Measurements from ENCODE around the gene TBC1D23. TPM values are rescaled to one million over a fixed set of nuclear protein-coding genes. Genes with fewer than 3 reads are reported as not detected.

Gene TBC1D23
- polyA plus RNA-seq, 1 donor (not counting 4 experiments of a cell fraction or from before 2014, with no cell fraction given) = 42.4 TPM

GRCh38 chr3:100311011-100311410 is 50.2 kb downstream of the TBC1D23 start:
- Histone ChIP-seq H3K36me3 (ENCODE audit: control insufficient read depth in 2 of 2, extremely low read depth in 1 of 2, insufficient read depth in 2 of 2, low read length in 2 of 2) (peaks cover 2 to 3% of the 10 kb centered on the region in 2 experiments), H3K4me2 (ENCODE audit: control insufficient read depth, extremely low read depth, insufficient read depth, low read depth, low read length) (no peak overlapping the region), H3K4me1 (ENCODE audit: control insufficient read depth, extremely low read depth, insufficient read depth, low read length) (no peaks in the 10 kb centered on the region), H3K9me1 (ENCODE audit: control insufficient read depth, extremely low read depth, insufficient read depth, low read length) (no peaks in the 10 kb centered on the region), H3K27ac (ENCODE audit: control insufficient read depth, insufficient read depth, low read length) (no peak overlapping the region), H3K4me3 (ENCODE audit: control insufficient read depth in 2 of 3, extremely low read depth in 1 of 3, insufficient read depth in 2 of 3, low read depth in 1 of 3, low read length in 3 of 3) (no peak overlapping the region), H3K27me3 (ENCODE audit: control insufficient read depth, extremely low read depth, insufficient read depth, low read length) (no peaks in the 10 kb centered on the region), H4K20me1 (ENCODE audit: control insufficient read depth, extremely low read depth, insufficient read depth, low read length) (no peaks in the 10 kb centered on the region), H2AFZ (ENCODE audit: control insufficient read depth, low read length) (no peak overlapping the region), H3K79me2 (ENCODE audit: control insufficient read depth, insufficient read depth, low read length) (no peaks in the 10 kb centered on the region), H3K9me3 (ENCODE audit: control insufficient read depth, low read depth, low read length) (no peaks in the 10 kb centered on the region), H3K9ac (ENCODE audit: control insufficient read depth, extremely low read depth, insufficient read depth, low read length) (no peak overlapping the region)
- DNase-seq (ENCODE audit: low read depth, low spot score) (no peak), FAIRE-seq (no peak)
- TF ChIP-seq CTCF (optimal IDR thresholded peaks at IDR 0.05 in 1 of 3, IDR thresholded peaks at IDR 0.05 in 1 of 3, conservative IDR thresholded peaks at IDR 0.05 in 1 of 3; ENCODE audit: extremely low read depth in 1 of 3, insufficient read depth in 2 of 3, low read length in 3 of 3) = no peak
- no peak for TF ChIP-seq EZH2 (IDR thresholded peaks at IDR 0.05; ENCODE audit: low read length)
- dilution Hi-C loops (cut with MboI; ENCODE audit: extremely low pct_ligation_motif_present, low sequenced_read_pairs) = no loop called here

GRCh38 chr3:100316641-100317069 is 55.9 kb downstream of the TBC1D23 start:
- no peaks in the 10 kb centered on the region for H3K4me1 ChIP-seq (ENCODE audit: control insufficient read depth, extremely low read depth, insufficient read depth, low read length)
- H3K9ac ChIP-seq (ENCODE audit: control insufficient read depth, extremely low read depth, insufficient read depth, low read length) = no peak overlapping the region
- no peaks in the 10 kb centered on the region for H3K9me3 ChIP-seq (ENCODE audit: control insufficient read depth, low read depth, low read length)
- no peaks in the 10 kb centered on the region for H3K9me1 ChIP-seq (ENCODE audit: control insufficient read depth, extremely low read depth, insufficient read depth, low read length)
- no peaks in the 10 kb centered on the region for H3K27me3 ChIP-seq (ENCODE audit: control insufficient read depth, extremely low read depth, insufficient read depth, low read length)
- dilution Hi-C loops (cut with MboI; ENCODE audit: extremely low pct_ligation_motif_present, low sequenced_read_pairs) = no loop called here
- TF ChIP-seq EZH2 (IDR thresholded peaks at IDR 0.05; ENCODE audit: low read length) (no peak), CTCF (optimal IDR thresholded peaks at IDR 0.05 in 1 of 3, IDR thresholded peaks at IDR 0.05 in 1 of 3, conservative IDR thresholded peaks at IDR 0.05 in 1 of 3; ENCODE audit: extremely low read depth in 1 of 3, insufficient read depth in 2 of 3, low read length in 3 of 3) (peak in 2 of 3 experiments; percentile 44 to 64)
- H3K4me2 ChIP-seq (ENCODE audit: control insufficient read depth, extremely low read depth, insufficient read depth, low read depth, low read length) = no peak overlapping the region
- no peak overlapping the region for H2AFZ ChIP-seq (ENCODE audit: control insufficient read depth, low read length)
- H3K27ac ChIP-seq (ENCODE audit: control insufficient read depth, insufficient read depth, low read length) = peak overlapping the region; percentile 20
- peak; percentile 13 for FAIRE-seq
- DNase-seq (ENCODE audit: low read depth, low spot score) = peak; percentile 13
- no peak overlapping the region for H3K4me3 ChIP-seq (ENCODE audit: control insufficient read depth in 2 of 3, extremely low read depth in 1 of 3, insufficient read depth in 2 of 3, low read depth in 1 of 3, low read length in 3 of 3)
- H4K20me1 ChIP-seq (ENCODE audit: control insufficient read depth, extremely low read depth, insufficient read depth, low read length) = no peaks in the 10 kb centered on the region
- H3K79me2 ChIP-seq (ENCODE audit: control insufficient read depth, insufficient read depth, low read length) = no peaks in the 10 kb centered on the region
- H3K36me3 ChIP-seq (ENCODE audit: control insufficient read depth in 2 of 2, extremely low read depth in 1 of 2, insufficient read depth in 2 of 2, low read length in 2 of 2) = no peaks in the 10 kb centered on the region

All from keratinocyte (primary cell).